Ureter (tissue), 1 donor: ENCODE data around the gene BEAN1. TPM values are rescaled to one million over a fixed set of nuclear protein-coding genes. Genes with fewer than 3 reads are reported as not detected.

Experiments
- DNase-seq: peaks from one replicate; pipeline ENCODE4 v3.0.0-alpha.2; 2020; ENCODE audit warnings: low spot score
- total RNA-seq: library from RNA; stranded (reverse); gene quantifications from one replicate; pipeline ENCODE4 v1.2.4, GENCODE V29; 2023
- donor health status: DM: yes; HTN: yes; CAD: no.

The BEAN1 gene
- total RNA-seq, 1 donor from 2014 or later: 1.6 TPM

- peak; percentile 41 for DNase-seq
These were observed 81.9 kb downstream of the BEAN1 start for GRCh38 chr16:66508914-66509496.

- DNase-seq: no peak
These were observed 82.5 kb downstream of the BEAN1 start for GRCh38 chr16:66509576-66509975.

- DNase-seq: no peak
These were observed 83.2 kb downstream of the BEAN1 start for GRCh38 chr16:66510298-66510697.

- DNase-seq: peak; percentile 78
These were observed 83.9 kb downstream of the BEAN1 start for GRCh38 chr16:66510711-66511601.

- no peak for DNase-seq
These were observed 84.6 kb downstream of the BEAN1 start for GRCh38 chr16:66511602-66512271.

- no peak for DNase-seq
These were observed 85.4 kb downstream of the BEAN1 start for GRCh38 chr16:66512272-66513110.

- DNase-seq: no peak
These were observed 86.1 kb downstream of the BEAN1 start for GRCh38 chr16:66513111-66513723.

GRCh38 chr16:66514391-66514790 lies 87.3 kb downstream of the BEAN1 start:
- peak; percentile 34 for DNase-seq

GRCh38 chr16:66514980-66515595 lies 88.0 kb downstream of the BEAN1 start:
- peak; percentile 38 for DNase-seq

GRCh38 chr16:66515596-66516508 lies 88.8 kb downstream of the BEAN1 start:
- peak; percentile 50 for DNase-seq

- no peak for DNase-seq
These were observed 89.4 kb downstream of the BEAN1 start for GRCh38 chr16:66516509-66516807.

- DNase-seq: peak; percentile 98
These were observed 89.9 kb downstream of the BEAN1 start for GRCh38 chr16:66516808-66517585.

GRCh38 chr16:66517586-66518263 lies 90.6 kb downstream of the BEAN1 start:
- DNase-seq: no peak

GRCh38 chr16:66519482-66520373 lies 92.6 kb downstream of the BEAN1 start:
- DNase-seq: no peak

- no peak for DNase-seq
These were observed 93.5 kb downstream of the BEAN1 start for GRCh38 chr16:66520406-66521170.

- no peak for DNase-seq
These were observed 94.2 kb downstream of the BEAN1 start for GRCh38 chr16:66521252-66521713.
